Measurements from ENCODE around the gene DPY19L1. TPM values are rescaled to one million over a fixed set of nuclear protein-coding genes. Genes with fewer than 3 reads are reported as not detected.

The DPY19L1 gene
- total RNA-seq, 1 experiment from 2014 or later = 71.7 TPM

DNA sequence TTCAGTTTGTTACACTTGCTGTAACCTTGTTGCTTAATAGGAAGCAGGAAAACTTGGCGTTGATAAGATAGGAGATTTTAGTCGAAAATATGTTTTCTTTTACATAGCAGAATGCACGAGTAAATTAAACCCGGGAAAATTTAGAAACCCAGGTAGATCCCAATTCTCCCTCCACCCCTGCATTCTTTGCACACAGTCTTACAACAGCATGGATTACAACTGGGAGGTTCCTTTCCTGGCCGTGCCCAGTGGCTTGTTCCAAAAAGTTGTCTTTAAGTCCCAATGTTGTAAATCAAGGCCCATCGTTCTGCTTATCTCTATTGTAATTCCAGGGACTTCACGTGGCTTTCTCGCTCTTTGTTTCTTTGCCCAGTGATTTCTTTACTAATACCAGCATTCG lies 1.1 kb upstream of the DPY19L1 start (continued):
- no peak for TF ChIP-seq RAD21 (IDR thresholded peaks at IDR 0.05; ENCODE audit: low read depth)
- TF ChIP-seq CBX3 (IDR thresholded peaks at IDR 0.05; ENCODE audit: low read depth) = no peak
- TF ChIP-seq JUND (IDR thresholded peaks at IDR 0.05) = no peak
- TF ChIP-seq SRF (IDR thresholded peaks at IDR 0.05; ENCODE audit: low read depth) = no peak
- no peak for TF ChIP-seq ELF1 (IDR thresholded peaks at IDR 0.05; ENCODE audit: borderline replicate concordance, low read depth)
- TF ChIP-seq SIN3A (IDR thresholded peaks at IDR 0.05; ENCODE audit: low read depth) = no peak

DNA sequence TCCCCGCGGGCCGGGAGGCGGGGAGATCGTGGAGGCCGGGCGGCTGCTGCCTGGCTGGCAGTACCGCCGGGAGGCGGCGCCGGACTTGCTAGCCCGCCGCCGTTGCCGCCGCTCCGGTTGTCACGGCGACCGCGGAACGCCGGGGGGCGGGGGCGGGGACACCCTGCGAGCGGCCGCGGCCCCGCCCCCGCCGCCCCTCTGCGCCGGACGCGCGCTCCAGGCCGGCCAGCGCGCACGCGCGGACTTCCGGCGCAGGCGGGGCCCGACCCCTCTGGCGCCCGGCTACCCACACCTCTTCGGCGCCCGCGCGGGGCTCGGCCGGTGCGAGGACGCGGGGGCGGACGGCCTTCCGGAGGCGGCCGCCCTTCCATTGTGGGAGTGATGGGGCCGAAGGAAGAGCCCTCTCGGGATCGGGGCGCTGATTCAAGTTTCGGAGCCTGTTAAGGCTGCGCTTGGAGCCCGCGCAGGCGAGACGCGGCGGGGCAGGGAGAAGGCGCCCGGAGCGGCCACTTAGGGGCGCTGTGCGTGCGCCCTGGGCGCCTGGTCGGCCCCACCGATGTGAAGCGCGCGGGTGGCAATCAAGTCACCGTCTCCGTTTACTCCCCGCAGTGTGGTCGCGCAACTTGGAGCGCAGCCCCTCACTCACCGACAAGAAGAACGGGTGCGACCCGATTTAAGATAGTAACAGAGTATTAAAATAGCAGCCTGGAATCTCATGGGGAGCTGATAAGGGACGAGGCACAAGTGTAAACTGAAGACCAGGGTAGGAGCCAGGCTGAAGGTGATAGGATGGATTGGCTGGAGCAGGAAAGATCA lies 449 bp upstream of the DPY19L1 start:
- peak; percentile 88 for ATAC-seq
- RAD21 ChIA-PET (ENCODE audit: low non-redundant PET in 1 of 2, low total read pairs in 2 of 2, uncharacterized antibody in 2 of 2, unreplicated experiment in 2 of 2) = no interaction called here
- Histone ChIP-seq H3K9me2 (ENCODE audit: insufficient read depth) (no peaks in the 10 kb centered on the region), H3K9me3 (ENCODE audit: control insufficient read depth in 1 of 2, insufficient read depth in 1 of 2, low read depth in 1 of 2, low read length in 2 of 2) (no peaks in the 10 kb centered on the region), H3K4me3 (replicated peaks in 1 of 2; ENCODE audit: low read depth in 1 of 2, low read length in 2 of 2) (peak overlapping the region; percentile 48 to 64), H3K36me3 (ENCODE audit: control insufficient read depth in 1 of 2, insufficient read depth in 2 of 2, low read length in 2 of 2) (no peaks in the 10 kb centered on the region), H3K4me2 (ENCODE audit: low read length) (peak overlapping the region; percentile 97), H3K79me2 (ENCODE audit: insufficient read depth, low read length) (peaks cover 40% of the 10 kb centered on the region), H3K9ac (ENCODE audit: low read length) (peak overlapping the region; percentile 59), H2AFZ (ENCODE audit: low read depth, low read length, poor library complexity, severe bottlenecking) (peak overlapping the region; percentile 71), H3K27ac (ENCODE audit: low read depth, low read length) (peak overlapping the region; percentile 94), H3K27me3 (ENCODE audit: insufficient read depth, low read length) (no peaks in the 10 kb centered on the region), H4K20me1 (ENCODE audit: insufficient read depth) (no peaks in the 10 kb centered on the region), H3K4me1 (ENCODE audit: control insufficient read depth in 1 of 2, insufficient read depth in 2 of 2, low read length in 2 of 2) (peaks cover 14 to 28% of the 10 kb centered on the region in 2 experiments)
- BruUV-seq (replicated peaks) = no TSS peak
- DNase-seq (ENCODE audit: low read depth, low spot score) = peak; percentile 74
- POLR2A ChIA-PET = no interaction called here
- intact Hi-C loops (cut with micrococcal nuclease) = loop anchor here (2.0 to 10.0 kb wide), 2 partner anchors 35 to 363 kb away; no protein-coding TSS in a partner anchor
- CTCF ChIA-PET = interaction anchor here (0.6 to 1.3 kb wide), 3 partner anchors 11 to 1301 kb away, joined by 3 to 6 read pairs (median 4); no protein-coding TSS in a partner anchor
- TF ChIP-seq SIN3A (IDR thresholded peaks at IDR 0.05; ENCODE audit: low read depth) (0 out of 2 replicates have a peak, but pooled peaks have one; percentile 6), POLR2AphosphoS5 (IDR thresholded peaks at IDR 0.05; ENCODE audit: low read depth, low read length) (peak; percentile 62), ELF1 (IDR thresholded peaks at IDR 0.05; ENCODE audit: borderline replicate concordance, low read depth) (no peak), YY1 (IDR thresholded peaks at IDR 0.05; ENCODE audit: extremely low read depth, insufficient replicate concordance, low read depth, low read length) (no peak), POLR2A (IDR thresholded peaks at IDR 0.05; ENCODE audit: borderline replicate concordance, extremely low read depth, insufficient read depth, insufficient read length) (peak; percentile 11), CEBPB (IDR thresholded peaks at IDR 0.05; ENCODE audit: low read depth) (no peak), EZH2 (IDR thresholded peaks at IDR 0.05) (no peak), TCF7L2 (IDR thresholded peaks at IDR 0.05; ENCODE audit: borderline replicate concordance, extremely low read depth, insufficient read depth, insufficient read length) (no peak), FOSL1 (IDR thresholded peaks at IDR 0.05; ENCODE audit: low read depth) (no peak), ZBTB33 (IDR thresholded peaks at IDR 0.05; ENCODE audit: extremely low read depth, insufficient replicate concordance, low read length) (peak; percentile 18), EZH2phosphoT487 (IDR thresholded peaks at IDR 0.05; ENCODE audit: borderline replicate concordance) (no peak), SRF (IDR thresholded peaks at IDR 0.05; ENCODE audit: low read depth) (no peak), CBX3 (IDR thresholded peaks at IDR 0.05; ENCODE audit: low read depth) (no peak), EGR1 (IDR thresholded peaks at IDR 0.05; ENCODE audit: low read depth) (peak; percentile 93), ZNF274 (IDR thresholded peaks at IDR 0.05; ENCODE audit: low read depth, low read length) (no peak), RAD21 (IDR thresholded peaks at IDR 0.05; ENCODE audit: low read depth) (peak; percentile 68), SP1 (IDR thresholded peaks at IDR 0.05; ENCODE audit: low read depth) (0 out of 2 replicates have a peak, but pooled peaks have one; percentile 26), ATF3 (IDR thresholded peaks at IDR 0.05) (no peak)
- TF ChIP-seq, protein P1, sequence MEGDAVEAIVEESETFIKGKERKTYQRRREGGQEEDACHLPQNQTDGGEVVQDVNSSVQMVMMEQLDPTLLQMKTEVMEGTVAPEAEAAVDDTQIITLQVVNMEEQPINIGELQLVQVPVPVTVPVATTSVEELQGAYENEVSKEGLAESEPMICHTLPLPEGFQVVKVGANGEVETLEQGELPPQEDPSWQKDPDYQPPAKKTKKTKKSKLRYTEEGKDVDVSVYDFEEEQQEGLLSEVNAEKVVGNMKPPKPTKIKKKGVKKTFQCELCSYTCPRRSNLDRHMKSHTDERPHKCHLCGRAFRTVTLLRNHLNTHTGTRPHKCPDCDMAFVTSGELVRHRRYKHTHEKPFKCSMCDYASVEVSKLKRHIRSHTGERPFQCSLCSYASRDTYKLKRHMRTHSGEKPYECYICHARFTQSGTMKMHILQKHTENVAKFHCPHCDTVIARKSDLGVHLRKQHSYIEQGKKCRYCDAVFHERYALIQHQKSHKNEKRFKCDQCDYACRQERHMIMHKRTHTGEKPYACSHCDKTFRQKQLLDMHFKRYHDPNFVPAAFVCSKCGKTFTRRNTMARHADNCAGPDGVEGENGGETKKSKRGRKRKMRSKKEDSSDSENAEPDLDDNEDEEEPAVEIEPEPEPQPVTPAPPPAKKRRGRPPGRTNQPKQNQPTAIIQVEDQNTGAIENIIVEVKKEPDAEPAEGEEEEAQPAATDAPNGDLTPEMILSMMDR (IDR thresholded peaks at IDR 0.05 in 2 of 3, conservative IDR thresholded peaks at IDR 0.05 in 1 of 3; ENCODE audit: borderline replicate concordance in 1 of 3, insufficient read depth in 1 of 3, low read depth in 2 of 3, low read length in 2 of 3) = peak; percentile 53 to 87 (median 82)
- TF ChIP-seq, protein P2, sequence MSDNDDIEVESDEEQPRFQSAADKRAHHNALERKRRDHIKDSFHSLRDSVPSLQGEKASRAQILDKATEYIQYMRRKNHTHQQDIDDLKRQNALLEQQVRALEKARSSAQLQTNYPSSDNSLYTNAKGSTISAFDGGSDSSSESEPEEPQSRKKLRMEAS (IDR thresholded peaks at IDR 0.05) = peak; percentile 52

Data from HCT116 (cell line).